Measurements from ENCODE around the gene ZNF525.

- TF ChIP-seq CTCF (conservative IDR thresholded peaks at IDR 0.05 in 1 of 2, IDR thresholded peaks at IDR 0.05 in 1 of 2; ENCODE audit: extremely low read depth in 1 of 2, insufficient read depth in 1 of 2, low read depth in 1 of 2, low read length in 2 of 2) (no peak), EZH2 (IDR thresholded peaks at IDR 0.05; ENCODE audit: borderline replicate concordance, low read length) (no peak)
Observed at GRCh38 chr19:53328967-53329366, 36.5 kb upstream of the ZNF525 start.

All from mammary epithelial cell (primary cell).